GM21515 (cell line): ENCODE measurements around the gene ZNF143.
"Not testable (repeated sequence)": the region's sequence is repeated elsewhere in the genome, so short reads cannot be mapped to it uniquely, and the experiment has no call there.

Experiments
- ATAC-seq: cut with Tn5 transposase; IDR thresholded peaks from one replicate; pipeline ENCODE4 v1.9.1; 2021; ENCODE audit not compliant: unreplicated experiment

Gene ZNF143

GRCh38 chr11:9535189-9535781 is 74.5 kb downstream of the ZNF143 start:
- no peak for ATAC-seq

GRCh38 chr11:9538548-9538947 is 77.7 kb downstream of the ZNF143 start:
- no peak for ATAC-seq

- not testable (repeated sequence) for ATAC-seq
Observed at GRCh38 chr11:9549216-9549615, 88.4 kb downstream of the ZNF143 start.

GRCh38 chr11:9550191-9550628 is 89.4 kb downstream of the ZNF143 start:
- no peak for ATAC-seq

- ATAC-seq, result no peak
Observed at GRCh38 chr11:9561279-9561982, 100.6 kb downstream of the ZNF143 start.

- ATAC-seq, result no peak
Observed at GRCh38 chr11:9562716-9563115, 101.9 kb downstream of the ZNF143 start.

GRCh38 chr11:9563196-9563730 is 102.5 kb downstream of the ZNF143 start:
- ATAC-seq, result no peak

- ATAC-seq, result peak; percentile 87
Observed at GRCh38 chr11:9565822-9566560, 105.2 kb downstream of the ZNF143 start.

- ATAC-seq, result no peak
Observed at GRCh38 chr11:9566561-9567063, 105.8 kb downstream of the ZNF143 start.

- no peak for ATAC-seq
Observed at GRCh38 chr11:9567401-9567800, 106.6 kb downstream of the ZNF143 start.

GRCh38 chr11:9568161-9568853 is 107.5 kb downstream of the ZNF143 start:
- ATAC-seq, result no peak

- ATAC-seq, result no peak
Observed at GRCh38 chr11:9568854-9569587, 108.2 kb downstream of the ZNF143 start.

- no peak for ATAC-seq
Observed at GRCh38 chr11:9569588-9570164, 108.9 kb downstream of the ZNF143 start.

- ATAC-seq, result no peak
Observed at GRCh38 chr11:9570313-9571025, 109.7 kb downstream of the ZNF143 start.

- no peak for ATAC-seq
Observed at GRCh38 chr11:9571071-9571762, 110.4 kb downstream of the ZNF143 start.

GRCh38 chr11:9571763-9572115 is 110.9 kb downstream of the ZNF143 start:
- ATAC-seq, result no peak

- peak; percentile 80 for ATAC-seq
Observed at GRCh38 chr11:9573052-9573774, 112.4 kb downstream of the ZNF143 start, which contains the start of gene WEE1. TSS of gene WEE1 (plus strand) at chr11:9573670. CDS start at chr11:9573934, 264 bp downstream.
